ENCODE measurements around the gene BCAS4.
"Not testable (repeated sequence)": the region's sequence is repeated elsewhere in the genome, so short reads cannot be mapped to it uniquely, and the experiment has no call there.

The BCAS4 gene

GRCh38 chr20:50772420-50773185 lies 22.3 kb upstream of the BCAS4 start:
- no peak for FAIRE-seq

- no peak for FAIRE-seq
Measured at GRCh38 chr20:50774515-50774914, 20.3 kb upstream of the BCAS4 start.

DNA sequence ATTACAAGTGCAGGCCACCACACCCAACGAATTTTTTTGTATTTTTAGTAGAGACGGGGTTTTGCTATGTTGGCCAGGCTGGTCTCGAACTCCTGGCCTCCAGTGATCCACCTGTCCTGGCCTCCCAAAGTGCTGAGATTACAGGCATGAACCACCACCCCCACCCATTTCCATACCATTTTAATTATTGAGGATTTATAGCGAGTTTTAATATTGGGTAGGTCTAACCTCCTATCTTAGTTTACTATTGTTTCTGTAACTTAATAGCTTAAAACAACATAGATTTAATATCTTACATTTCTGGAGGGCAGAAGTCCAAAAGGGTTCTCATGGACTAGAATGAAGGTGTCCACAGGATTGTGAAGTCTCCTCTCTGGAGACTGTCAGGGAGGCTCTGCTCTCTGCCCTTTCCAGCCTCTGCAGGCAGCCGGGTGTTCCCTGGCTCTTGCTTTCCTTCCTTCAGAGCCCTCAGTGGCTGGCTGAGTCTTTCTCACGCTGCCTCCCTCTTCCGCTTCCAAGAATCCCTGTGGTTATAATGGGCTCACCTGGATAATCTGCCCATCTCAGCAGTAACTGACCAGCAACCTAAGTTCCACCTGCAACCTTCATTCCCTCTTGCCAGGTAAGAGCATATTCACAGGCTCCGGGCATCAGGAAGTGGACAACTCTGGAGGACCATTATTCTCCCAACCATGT lies 18.6 kb upstream of the BCAS4 start:
- no peak for FAIRE-seq

GRCh38 chr20:50777373-50777772 lies 17.5 kb upstream of the BCAS4 start:
- no peak for FAIRE-seq

- not testable (repeated sequence) for FAIRE-seq
Measured at GRCh38 chr20:50778994-50779393, 15.9 kb upstream of the BCAS4 start.

DNA sequence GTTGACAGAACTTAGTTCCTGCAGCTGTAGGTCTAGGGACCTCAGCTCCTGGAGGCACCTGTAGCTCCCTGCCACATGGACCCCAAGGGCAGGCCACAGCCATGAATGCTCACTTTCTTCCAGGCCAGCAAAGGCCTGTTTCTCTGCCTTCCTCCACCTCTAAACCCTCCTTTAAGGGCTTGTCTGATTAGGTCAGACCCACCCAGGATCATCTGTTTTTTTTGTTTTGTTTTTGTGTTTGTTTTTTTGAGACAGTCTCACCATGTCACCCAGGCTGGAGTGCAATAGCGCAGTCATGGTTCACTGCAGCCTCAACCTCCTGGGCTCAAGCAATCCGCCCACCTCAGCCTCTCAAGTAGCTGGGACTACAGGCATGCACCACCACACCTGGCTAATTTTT lies 11.5 kb upstream of the BCAS4 start:
- FAIRE-seq: no peak

- FAIRE-seq: no peak
Measured at GRCh38 chr20:50783903-50784302, 11.0 kb upstream of the BCAS4 start.

DNA sequence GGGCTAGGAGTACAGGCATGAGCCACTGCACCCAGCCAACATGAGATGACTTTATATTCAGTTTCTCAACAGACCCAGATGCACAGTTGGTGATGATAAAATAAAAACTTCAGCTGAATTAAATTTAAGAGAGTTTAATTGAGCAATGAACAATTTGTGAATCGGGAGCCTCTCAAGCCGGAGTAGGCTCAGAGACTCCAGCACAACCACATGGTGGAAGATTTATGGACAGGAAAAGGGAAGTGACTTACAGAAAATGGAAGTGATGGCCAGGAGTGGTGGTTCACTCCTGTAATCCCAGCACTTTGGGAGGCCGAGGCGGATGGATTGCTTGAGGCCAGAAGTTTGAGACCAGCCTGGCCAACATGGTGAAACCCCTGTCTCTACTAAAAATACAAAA lies 10.4 kb upstream of the BCAS4 start:
- FAIRE-seq: no peak

DNA sequence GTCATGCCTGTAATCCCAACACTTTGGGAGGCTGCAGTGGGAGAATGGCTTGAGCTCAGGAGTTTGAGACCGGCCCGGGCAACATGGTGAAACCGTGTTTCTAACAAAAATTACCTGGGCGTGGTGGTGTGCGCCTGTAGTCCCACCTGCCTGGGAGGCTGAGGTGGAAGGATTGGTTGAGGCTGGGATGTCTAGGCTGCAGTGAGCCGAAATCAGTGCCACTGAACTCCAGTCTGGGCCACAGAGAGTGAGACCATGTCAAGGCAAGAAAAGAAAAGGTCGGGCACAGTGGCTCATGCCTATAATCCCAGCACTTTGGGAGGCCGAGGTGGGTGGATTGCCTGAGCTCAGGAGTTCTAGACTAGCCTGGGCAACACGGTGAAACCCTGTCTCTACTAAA lies 8.2 kb upstream of the BCAS4 start:
- FAIRE-seq: no peak

GRCh38 chr20:50787181-50787580 lies 7.7 kb upstream of the BCAS4 start:
- no peak for FAIRE-seq

DNA sequence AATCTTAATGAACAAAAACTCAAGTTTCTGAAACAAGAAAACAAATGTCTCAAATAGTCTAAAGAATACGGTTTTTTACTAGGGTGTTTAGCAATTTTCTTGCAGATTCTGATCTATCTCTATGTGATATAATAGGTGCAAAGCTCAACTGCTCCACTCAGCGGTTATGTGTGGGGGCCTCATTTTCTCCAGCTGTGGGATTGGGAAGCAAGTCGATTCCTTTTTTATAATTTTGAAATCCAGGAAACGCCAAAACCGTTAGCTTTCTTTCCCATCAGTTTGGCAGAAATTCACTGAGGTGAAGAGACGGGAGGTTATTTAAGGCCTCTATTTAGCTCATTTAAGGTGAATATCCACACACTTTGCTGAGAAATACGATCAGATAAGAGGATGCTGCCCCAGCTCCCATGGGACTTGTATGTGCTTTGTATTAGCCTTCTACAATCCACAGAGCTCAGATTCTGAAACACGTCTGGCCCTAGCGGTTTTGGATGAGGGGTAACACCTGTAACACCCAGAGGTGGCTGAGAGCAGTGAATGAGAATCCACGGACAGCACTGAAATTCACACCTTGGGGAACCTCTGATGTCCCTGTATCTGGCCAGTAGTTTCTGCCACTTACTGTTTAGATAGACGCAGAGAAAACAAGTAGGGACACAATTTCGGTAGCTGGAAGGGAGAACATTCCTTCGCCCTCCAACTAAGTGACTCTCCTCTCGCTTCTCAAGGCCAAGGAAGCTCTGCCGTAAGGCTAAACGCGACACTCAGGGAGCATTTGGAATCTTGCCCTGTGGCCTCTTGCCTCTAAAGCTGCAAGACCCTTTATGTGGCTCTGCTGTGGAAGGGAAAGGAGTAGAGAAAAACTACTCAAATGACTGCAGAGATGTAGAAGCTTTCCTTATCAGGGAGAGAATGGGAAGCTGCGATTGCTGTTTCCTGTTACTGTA lies 6.5 kb upstream of the BCAS4 start:
- FAIRE-seq: peak; percentile 96

- no peak for FAIRE-seq
Measured at GRCh38 chr20:50789968-50790650, 4.8 kb upstream of the BCAS4 start.

- FAIRE-seq: no peak
Measured at GRCh38 chr20:50790651-50791277, 4.1 kb upstream of the BCAS4 start.

GRCh38 chr20:50792708-50793574 lies 1.9 kb upstream of the BCAS4 start:
- FAIRE-seq: no peak

GRCh38 chr20:50793575-50794016 lies 1.3 kb upstream of the BCAS4 start:
- not testable (repeated sequence) for FAIRE-seq

GRCh38 chr20:50794181-50794845 lies 548 bp upstream of the BCAS4 start:
- FAIRE-seq: no peak

DNA sequence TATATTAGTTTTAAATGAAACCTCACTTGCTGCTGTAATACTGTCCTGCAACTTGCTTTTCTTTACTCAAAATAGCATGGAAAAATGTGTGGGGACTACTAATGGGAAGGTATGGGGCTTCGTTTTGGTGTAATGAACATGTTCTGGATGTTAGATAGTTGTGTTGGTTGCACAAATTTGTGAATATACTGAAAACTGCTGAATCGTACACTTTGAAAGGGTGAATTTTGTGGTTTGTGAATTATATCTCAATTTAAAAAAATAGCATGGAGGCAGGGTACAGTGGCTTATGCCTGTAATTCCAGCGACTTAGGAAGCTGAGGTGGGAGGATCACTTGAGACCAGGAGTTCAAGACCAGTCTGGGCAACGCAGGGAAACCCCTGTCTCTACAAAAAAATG lies 2.3 kb downstream of the BCAS4 start:
- no peak for FAIRE-seq

DNA sequence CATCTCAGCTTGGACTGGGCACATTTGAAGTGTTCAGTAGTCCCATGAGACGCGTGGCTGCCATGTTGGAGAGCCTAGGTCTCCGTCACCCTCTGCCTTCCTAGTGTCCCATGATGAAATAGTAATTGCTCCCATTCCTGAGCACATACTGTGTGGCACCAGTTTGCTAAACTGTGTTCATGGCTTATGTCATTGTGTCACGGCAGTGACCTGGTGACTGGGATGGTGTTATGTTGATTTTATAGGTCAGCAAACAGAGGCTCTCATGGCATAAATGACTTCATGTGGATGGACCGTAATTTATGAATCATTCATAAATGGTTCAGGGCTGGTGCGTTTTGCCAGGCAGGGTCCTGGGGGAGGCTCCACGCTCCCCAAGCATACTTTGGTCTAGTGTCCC lies 3.8 kb downstream of the BCAS4 start:
- FAIRE-seq: no peak

- FAIRE-seq: no peak
Measured at GRCh38 chr20:50799176-50799889, 4.5 kb downstream of the BCAS4 start.

Measured in G401.6 (cell line).